HCT116 (cell line): Measurements from ENCODE around the gene CEP170B.

Experiments
- CEBPB ChIP-seq: IDR thresholded peaks from 2 replicates; pipeline ENCODE4 v1.6.1; 2012; ENCODE audit warnings: low read depth
- CTCF ChIP-seq, 3 experiments: fragments of 200-600 bp in 1 of 3; sonication (generic) in 1 of 3; IDR thresholded peaks in 2 of 3; conservative IDR thresholded peaks in 1 of 3; 2 replicates each; pipeline ENCODE4 v1.5.1; 2012 to 2017; ENCODE audit warnings: low read depth in 2 of 3, low read length in 2 of 3, antibody characterized with exemption in 1 of 3, borderline replicate concordance in 1 of 3, control low read depth in 1 of 3, mild to moderate bottlenecking in 1 of 3, mixed read lengths in 1 of 3, mixed run types in 1 of 3, moderate library complexity in 1 of 3; ENCODE audit not compliant: insufficient read depth in 1 of 3
- EZH2 ChIP-seq: fragments of 200-600 bp; sonication (generic); IDR thresholded peaks from 2 replicates; pipeline ENCODE4 v1.6.1; 2017; ENCODE audit warnings: antibody characterized with exemption, mixed run types
- EZH2phosphoT487 ChIP-seq: fragments of 200-600 bp; IDR thresholded peaks from 2 replicates; pipeline ENCODE4 v1.6.1; 2018; ENCODE audit warnings: antibody characterized with exemption, borderline replicate concordance
- POLR2A ChIP-seq: IDR thresholded peaks from 2 replicates; pipeline ENCODE4 v1.7.0; 2011; ENCODE audit warnings: borderline replicate concordance; ENCODE audit not compliant: insufficient read depth, insufficient read length; ENCODE audit errors: extremely low read depth
- POLR2AphosphoS5 ChIP-seq: IDR thresholded peaks from 2 replicates; pipeline ENCODE4 v1.6.1; 2011; ENCODE audit warnings: mild to moderate bottlenecking, low read depth, low read length, moderate library complexity
- RAD21 ChIP-seq: IDR thresholded peaks from 2 replicates; pipeline ENCODE4 v1.6.1; 2012; ENCODE audit warnings: low read depth, mild to moderate bottlenecking
- SIN3A ChIP-seq: IDR thresholded peaks from 2 replicates; pipeline ENCODE4 v1.6.1; 2012; ENCODE audit warnings: low read depth
- YY1 ChIP-seq: IDR thresholded peaks from 2 replicates; pipeline ENCODE4 v1.6.1; 2011; ENCODE audit warnings: low read length, low read depth, moderate library complexity, mild to moderate bottlenecking; ENCODE audit not compliant: insufficient replicate concordance; ENCODE audit errors: extremely low read depth
- ZBTB33 ChIP-seq: IDR thresholded peaks from 2 replicates; pipeline ENCODE4 v1.6.1; 2011; ENCODE audit warnings: mild to moderate bottlenecking, low read length, moderate library complexity; ENCODE audit not compliant: insufficient replicate concordance; ENCODE audit errors: extremely low read depth
- ZFX ChIP-seq: fragments of 450-650 bp; IDR thresholded peaks from 2 replicates; pipeline ENCODE4 v1.6.1; 2017
- ZNF274 ChIP-seq: fragments of 200-500 bp; sonication (Bioruptor generic); IDR thresholded peaks from 2 replicates; pipeline ENCODE4 v1.6.1; 2014; ENCODE audit warnings: mild to moderate bottlenecking, low read depth, low read length, inconsistent platforms
- TF ChIP-seq, protein P1 (sequence below): IDR thresholded peaks from 2 replicates; pipeline ENCODE4 v1.6.1; 2012; ENCODE audit warnings: low read depth
- TF ChIP-seq, protein P2 (sequence below): IDR thresholded peaks from 2 replicates; pipeline ENCODE4 v1.6.1; 2012

DNA sequence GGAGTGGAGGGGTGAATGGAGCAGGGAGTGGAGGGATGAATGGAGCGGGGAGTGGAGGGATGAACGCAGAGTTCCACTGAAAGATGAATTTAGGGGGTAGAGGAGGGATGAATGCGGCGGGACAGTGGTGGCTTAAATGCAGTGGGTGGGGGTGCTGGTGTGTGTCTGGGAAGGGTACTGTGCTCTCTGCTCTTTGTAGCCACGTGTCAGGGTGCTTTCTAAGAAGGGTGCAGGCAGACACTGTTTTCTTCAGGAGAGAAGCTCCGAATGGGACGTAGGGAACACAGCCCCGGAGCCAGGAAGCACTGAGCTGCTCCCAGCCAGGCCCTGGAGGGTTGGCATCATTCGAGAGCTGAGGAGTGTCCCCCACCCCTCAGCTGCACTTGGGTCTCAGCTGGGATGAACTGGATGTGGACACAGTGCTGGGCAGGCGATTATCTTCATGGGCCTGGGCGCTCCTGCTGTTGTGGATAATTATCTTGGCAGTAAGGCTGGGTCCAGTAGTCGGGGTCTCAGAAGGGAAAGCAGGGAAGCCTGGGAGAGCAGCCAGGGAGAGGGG, 9.5 kb upstream of the CEP170B start:
- TF ChIP-seq ZNF274 (no peak), POLR2AphosphoS5 (0 out of 2 replicates have a peak, but pooled peaks have one; percentile 9), CTCF (IDR thresholded peaks at IDR 0.05 in 2 of 3, conservative IDR thresholded peaks at IDR 0.05 in 1 of 3; ENCODE audit: borderline replicate concordance in 1 of 3, insufficient read depth in 1 of 3, low read depth in 2 of 3, low read length in 2 of 3) (no peak), ZFX (no peak), SIN3A (no peak), ZBTB33 (no peak), RAD21 (no peak), POLR2A (no peak), EZH2 (no peak), EZH2phosphoT487 (no peak), CEBPB (no peak), YY1 (no peak)
- TF ChIP-seq, protein P1, sequence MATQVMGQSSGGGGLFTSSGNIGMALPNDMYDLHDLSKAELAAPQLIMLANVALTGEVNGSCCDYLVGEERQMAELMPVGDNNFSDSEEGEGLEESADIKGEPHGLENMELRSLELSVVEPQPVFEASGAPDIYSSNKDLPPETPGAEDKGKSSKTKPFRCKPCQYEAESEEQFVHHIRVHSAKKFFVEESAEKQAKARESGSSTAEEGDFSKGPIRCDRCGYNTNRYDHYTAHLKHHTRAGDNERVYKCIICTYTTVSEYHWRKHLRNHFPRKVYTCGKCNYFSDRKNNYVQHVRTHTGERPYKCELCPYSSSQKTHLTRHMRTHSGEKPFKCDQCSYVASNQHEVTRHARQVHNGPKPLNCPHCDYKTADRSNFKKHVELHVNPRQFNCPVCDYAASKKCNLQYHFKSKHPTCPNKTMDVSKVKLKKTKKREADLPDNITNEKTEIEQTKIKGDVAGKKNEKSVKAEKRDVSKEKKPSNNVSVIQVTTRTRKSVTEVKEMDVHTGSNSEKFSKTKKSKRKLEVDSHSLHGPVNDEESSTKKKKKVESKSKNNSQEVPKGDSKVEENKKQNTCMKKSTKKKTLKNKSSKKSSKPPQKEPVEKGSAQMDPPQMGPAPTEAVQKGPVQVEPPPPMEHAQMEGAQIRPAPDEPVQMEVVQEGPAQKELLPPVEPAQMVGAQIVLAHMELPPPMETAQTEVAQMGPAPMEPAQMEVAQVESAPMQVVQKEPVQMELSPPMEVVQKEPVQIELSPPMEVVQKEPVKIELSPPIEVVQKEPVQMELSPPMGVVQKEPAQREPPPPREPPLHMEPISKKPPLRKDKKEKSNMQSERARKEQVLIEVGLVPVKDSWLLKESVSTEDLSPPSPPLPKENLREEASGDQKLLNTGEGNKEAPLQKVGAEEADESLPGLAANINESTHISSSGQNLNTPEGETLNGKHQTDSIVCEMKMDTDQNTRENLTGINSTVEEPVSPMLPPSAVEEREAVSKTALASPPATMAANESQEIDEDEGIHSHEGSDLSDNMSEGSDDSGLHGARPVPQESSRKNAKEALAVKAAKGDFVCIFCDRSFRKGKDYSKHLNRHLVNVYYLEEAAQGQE = no peak
- TF ChIP-seq, protein P2, sequence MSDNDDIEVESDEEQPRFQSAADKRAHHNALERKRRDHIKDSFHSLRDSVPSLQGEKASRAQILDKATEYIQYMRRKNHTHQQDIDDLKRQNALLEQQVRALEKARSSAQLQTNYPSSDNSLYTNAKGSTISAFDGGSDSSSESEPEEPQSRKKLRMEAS = no peak
